Activated CD8-positive, alpha-beta T cell treated with anti-CD3 and anti-CD28 coated beads, Interleukin-2, amount 10 ng/mL, durations not matched to agents 7 days and 5 days (primary cell): ENCODE data around the gene BCAT1. TPM values are rescaled to one million over a fixed set of nuclear protein-coding genes. Genes with fewer than 3 reads are reported as not detected.

Source experiments
- ATAC-seq: fragments of 150-1000 bp; cut with Tn5 transposase; one replicate; pipeline ENCODE4 v1.10.0; 2021; ENCODE audit warnings: moderate library complexity
- CTCF ChIA-PET: fragments of 350-600 bp; sonication (Branson Sonifier 250); formaldehyde crosslinking; loops from one replicate; lab custom pipeline; 2021; ENCODE audit warnings: antibody characterized with exemption; lab: Charles Lee
- POLR2A ChIA-PET: fragments of 350-600 bp; sonication (Branson Sonifier 250); formaldehyde crosslinking; loops from one replicate; lab custom pipeline; 2021; ENCODE audit warnings: antibody characterized with exemption; lab: Charles Lee
- DNase-seq: peaks from one replicate; pipeline ENCODE4 v3.0.0-alpha.2; 2020
- H3K27ac Mint-ChIP-seq: one replicate; pipeline ENCODE4 v1.8.0; 2021; ENCODE audit warnings: mild to moderate bottlenecking, mixed read lengths
- H3K27me3 Mint-ChIP-seq: one replicate; pipeline ENCODE4 v1.8.0; 2021; ENCODE audit warnings: low read depth, mixed read lengths
- H3K36me3 Mint-ChIP-seq: one replicate; pipeline ENCODE4 v1.8.0; 2021; ENCODE audit warnings: low read depth, mixed read lengths
- H3K4me1 Mint-ChIP-seq: one replicate; pipeline ENCODE4 v1.8.0; 2021; ENCODE audit warnings: low read depth, mixed read lengths
- H3K4me3 Mint-ChIP-seq: one replicate; pipeline ENCODE4 v1.8.0; 2021; ENCODE audit warnings: mild to moderate bottlenecking, mixed read lengths
- H3K9me3 Mint-ChIP-seq: one replicate; pipeline ENCODE4 v1.8.0; 2022; ENCODE audit warnings: mixed read lengths; ENCODE audit not compliant: insufficient read depth
- total RNA-seq, 2 experiments: library from RNA; stranded (reverse); gene quantifications; one replicate each; pipeline ENCODE4 v1.2.3, GENCODE V29; 2021

The BCAT1 gene
- total RNA-seq, 2 experiments from 2014 or later, result 19.7 to 24.1 TPM

- ChIA-PET CTCF (no interaction called here), POLR2A (no interaction called here)
- H3K27me3 Mint-ChIP-seq, result peaks cover 3% of the 10 kb centered on the region
- no peaks in the 10 kb centered on the region for H3K4me1 Mint-ChIP-seq
- no peak overlapping the region for H3K27ac Mint-ChIP-seq
- no peaks in the 10 kb centered on the region for H3K36me3 Mint-ChIP-seq
- DNase-seq (no peak), ATAC-seq (no peak)
- no peak overlapping the region for H3K4me3 Mint-ChIP-seq
- no peaks in the 10 kb centered on the region for H3K9me3 Mint-ChIP-seq
These were observed 179.2 kb downstream of the BCAT1 start for GRCh38 chr12:24769682-24770081.

GRCh38 chr12:24768415-24768814 lies 180.5 kb downstream of the BCAT1 start:
- ATAC-seq (no peak), DNase-seq (no peak)
- no peak overlapping the region for H3K27ac Mint-ChIP-seq
- H3K4me1 Mint-ChIP-seq, result no peaks in the 10 kb centered on the region
- H3K36me3 Mint-ChIP-seq, result no peaks in the 10 kb centered on the region
- no peaks in the 10 kb centered on the region for H3K9me3 Mint-ChIP-seq
- H3K27me3 Mint-ChIP-seq, result peaks cover 2% of the 10 kb centered on the region
- POLR2A ChIA-PET, result no interaction called here
- H3K4me3 Mint-ChIP-seq, result no peak overlapping the region
- CTCF ChIA-PET, result no interaction called here

- Mint-ChIP-seq H3K27ac (no peak overlapping the region), H3K4me1 (no peaks in the 10 kb centered on the region), H3K9me3 (no peaks in the 10 kb centered on the region), H3K4me3 (no peak overlapping the region), H3K36me3 (no peaks in the 10 kb centered on the region), H3K27me3 (no peaks in the 10 kb centered on the region)
- ChIA-PET POLR2A (no interaction called here), CTCF (no interaction called here)
- DNase-seq (no peak), ATAC-seq (no peak)
These were observed 181.9 kb downstream of the BCAT1 start for GRCh38 chr12:24767016-24767415.

GRCh38 chr12:24764712-24765111 lies 184.2 kb downstream of the BCAT1 start:
- Mint-ChIP-seq H3K27me3 (no peaks in the 10 kb centered on the region), H3K36me3 (no peaks in the 10 kb centered on the region), H3K9me3 (no peaks in the 10 kb centered on the region), H3K4me3 (no peak overlapping the region), H3K27ac (no peak overlapping the region), H3K4me1 (no peaks in the 10 kb centered on the region)
- no peak for ATAC-seq
- POLR2A ChIA-PET, result no interaction called here
- no peak for DNase-seq
- CTCF ChIA-PET, result no interaction called here

GRCh38 chr12:24760606-24761378 lies 188.1 kb downstream of the BCAT1 start:
- Mint-ChIP-seq H3K27ac (no peak overlapping the region), H3K9me3 (no peaks in the 10 kb centered on the region), H3K4me3 (no peak overlapping the region), H3K36me3 (no peaks in the 10 kb centered on the region), H3K4me1 (no peaks in the 10 kb centered on the region), H3K27me3 (peaks cover 3% of the 10 kb centered on the region)
- CTCF ChIA-PET, result no interaction called here
- ATAC-seq (no peak), DNase-seq (no peak)
- POLR2A ChIA-PET, result no interaction called here

GRCh38 chr12:24760162-24760561 lies 188.7 kb downstream of the BCAT1 start:
- no peaks in the 10 kb centered on the region for H3K4me1 Mint-ChIP-seq
- H3K4me3 Mint-ChIP-seq, result no peak overlapping the region
- DNase-seq, result no peak
- H3K27ac Mint-ChIP-seq, result no peak overlapping the region
- peaks cover 3% of the 10 kb centered on the region for H3K27me3 Mint-ChIP-seq
- no peak for ATAC-seq
- no peaks in the 10 kb centered on the region for H3K36me3 Mint-ChIP-seq
- ChIA-PET POLR2A (no interaction called here), CTCF (no interaction called here)
- H3K9me3 Mint-ChIP-seq, result no peaks in the 10 kb centered on the region

Other genes with a start within 250 kb of the BCAT1 start
- gene DNAI7, start 246.1 kb upstream of the BCAT1 start, total RNA-seq, result under 1 TPM in 1 of 2 experiments, not detected in 1; 0.16 TPM
- gene ETFRF1, start 246.1 kb upstream of the BCAT1 start, total RNA-seq, result 1 to 10 TPM; 8.9 to 9.7 TPM